OCI-LY3 (cell line): ENCODE data around the gene PACC1.

Experiments
- H2AFZ ChIP-seq: fragments of 200-600, 300-600 bp; shearing (Covaris generic); 2 replicates; pipeline ENCODE4 v1.6.0; 2014; ENCODE audit warnings: antibody characterized with exemption, low read depth, low read length
- H3K27ac ChIP-seq: fragments of 200-600, 300-600 bp; sonication (generic); 2 replicates; pipeline ENCODE4 v1.5.1; 2014; ENCODE audit warnings: mild to moderate bottlenecking, low read length, moderate library complexity, mixed read lengths
- H3K27me3 ChIP-seq: fragments of 200-600, 300-600 bp; sonication (generic); 2 replicates; pipeline ENCODE4 v1.6.1; 2014; ENCODE audit warnings: low read depth, low read length, mixed read lengths
- H3K36me3 ChIP-seq: fragments of 200-600, 300-600 bp; sonication (generic); replicated peaks from 2 replicates; pipeline ENCODE3; 2014; ENCODE audit warnings: low read depth, low read length, mixed read lengths
- H3K4me1 ChIP-seq: fragments of 300-600, 200-600 bp; sonication (generic); 2 replicates; pipeline ENCODE4 v1.6.1; 2014; ENCODE audit warnings: low read length, mixed read lengths
- H3K4me2 ChIP-seq: fragments of 200-600, 300-600 bp; sonication (generic); 2 replicates; pipeline ENCODE4 v1.6.1; 2014; ENCODE audit warnings: low read length, mixed read lengths
- H3K4me3 ChIP-seq: fragments of 300-600, 200-600 bp; sonication (generic); 2 replicates; pipeline ENCODE4 v1.5.1; 2014; ENCODE audit warnings: antibody characterized with exemption, mild to moderate bottlenecking, low read length, moderate library complexity
- H3K79me2 ChIP-seq: fragments of 300-600, 200-600 bp; shearing (Covaris generic); 2 replicates; pipeline ENCODE4 v1.6.1; 2014; ENCODE audit warnings: mild to moderate bottlenecking, low read length, mixed read lengths
- H3K9ac ChIP-seq: fragments of 300-600, 200-600 bp; shearing (Covaris generic); 2 replicates; pipeline ENCODE4 v1.6.0; 2014; ENCODE audit warnings: mild to moderate bottlenecking, low read length, moderate library complexity
- H3K9me3 ChIP-seq: fragments of 200-600, 300-600 bp; shearing (Covaris generic); 2 replicates; pipeline ENCODE4 v1.6.1; 2014; ENCODE audit warnings: low read length, mixed read lengths; ENCODE audit not compliant: insufficient read depth
- H4K20me1 ChIP-seq: fragments of 200-600, 300-600 bp; sonication (generic); 2 replicates; pipeline ENCODE4 v1.6.1; 2016; ENCODE audit warnings: low read length, mixed read lengths; ENCODE audit not compliant: insufficient read depth
- CTCF ChIP-seq: fragments of 200-600, 300-600 bp; sonication (generic); IDR thresholded peaks from 2 replicates; pipeline ENCODE4 v1.5.1; 2014; ENCODE audit warnings: antibody characterized with exemption, low read length, low read depth
- EZH2phosphoT487 ChIP-seq: fragments of 200-600 bp; shearing (Covaris generic); IDR thresholded peaks from 2 replicates; pipeline ENCODE4 v1.6.1; 2018; ENCODE audit warnings: antibody characterized with exemption, mixed run types, low read depth

The PACC1 gene

GRCh38 chr1:212351588-212352362 is 62.9 kb downstream of the PACC1 start:
- no peak overlapping the region for H3K4me3 ChIP-seq
- no peak overlapping the region for H3K9ac ChIP-seq
- TF ChIP-seq CTCF: no peak
- TF ChIP-seq EZH2phosphoT487: no peak
- no peaks in the 10 kb centered on the region for H3K79me2 ChIP-seq
- no peaks in the 10 kb centered on the region for H4K20me1 ChIP-seq
- no peaks in the 10 kb centered on the region for H3K27me3 ChIP-seq
- H3K36me3 ChIP-seq: peaks cover 40% of the 10 kb centered on the region
- H3K4me1 ChIP-seq: no peaks in the 10 kb centered on the region
- no peaks in the 10 kb centered on the region for H3K9me3 ChIP-seq
- H2AFZ ChIP-seq: no peak overlapping the region
- H3K27ac ChIP-seq: no peak overlapping the region
- no peak overlapping the region for H3K4me2 ChIP-seq

- Histone ChIP-seq H3K27me3 (no peaks in the 10 kb centered on the region), H4K20me1 (no peaks in the 10 kb centered on the region), H3K9me3 (no peaks in the 10 kb centered on the region), H3K9ac (no peak overlapping the region), H3K27ac (no peak overlapping the region), H2AFZ (no peak overlapping the region), H3K36me3 (peaks cover 18% of the 10 kb centered on the region), H3K4me3 (no peak overlapping the region), H3K4me1 (no peaks in the 10 kb centered on the region), H3K4me2 (no peak overlapping the region), H3K79me2 (no peaks in the 10 kb centered on the region)
- TF ChIP-seq EZH2phosphoT487 (no peak), CTCF (no peak)
Observed at GRCh38 chr1:212346601-212347000, 68.1 kb downstream of the PACC1 start.

GRCh38 chr1:212344905-212345304 is 69.8 kb downstream of the PACC1 start:
- TF ChIP-seq EZH2phosphoT487: no peak
- TF ChIP-seq CTCF: no peak
- Histone ChIP-seq H4K20me1 (no peaks in the 10 kb centered on the region), H3K27ac (no peak overlapping the region), H3K27me3 (no peaks in the 10 kb centered on the region), H3K9me3 (no peaks in the 10 kb centered on the region), H2AFZ (no peak overlapping the region), H3K36me3 (peaks cover 16% of the 10 kb centered on the region), H3K4me1 (no peaks in the 10 kb centered on the region), H3K4me3 (no peak overlapping the region), H3K9ac (no peak overlapping the region), H3K4me2 (no peak overlapping the region), H3K79me2 (no peaks in the 10 kb centered on the region)

GRCh38 chr1:212341090-212341489 is 73.6 kb downstream of the PACC1 start:
- Histone ChIP-seq H2AFZ (no peak overlapping the region), H3K27me3 (no peaks in the 10 kb centered on the region), H3K4me2 (no peak overlapping the region), H3K27ac (no peak overlapping the region), H3K4me1 (no peaks in the 10 kb centered on the region), H3K9me3 (no peaks in the 10 kb centered on the region), H3K79me2 (no peaks in the 10 kb centered on the region), H4K20me1 (no peaks in the 10 kb centered on the region), H3K4me3 (no peak overlapping the region), H3K9ac (no peak overlapping the region), H3K36me3 (no peaks in the 10 kb centered on the region)
- TF ChIP-seq EZH2phosphoT487 (no peak), CTCF (no peak)
